Measurements from ENCODE around the gene PEX11B. TPM values are rescaled to one million over a fixed set of nuclear protein-coding genes. Genes with fewer than 3 reads are reported as not detected.

The PEX11B gene
- total RNA-seq, 1 experiment from 2014 or later = 13.7 TPM

GRCh38 chr1:145868232-145868631 is 50.3 kb downstream of the PEX11B start:
- Histone ChIP-seq H2BK120ac (ENCODE audit: low read depth, low read length, poor library complexity, severe bottlenecking) (no peak overlapping the region), H4K5ac (ENCODE audit: insufficient read length, low read depth, low read length) (no peak overlapping the region), H4K8ac (replicated peaks; ENCODE audit: insufficient read length, low read depth, low read length) (no peak overlapping the region), H3K79me2 (ENCODE audit: insufficient read depth, low read length) (no peaks in the 10 kb centered on the region), H3K23me2 (ENCODE audit: insufficient read length, low read depth, low read length, poor library complexity, severe bottlenecking) (peaks cover 11% of the 10 kb centered on the region), H3K18ac (ENCODE audit: insufficient read length, low read depth, low read length) (no peak overlapping the region), H2BK5ac (ENCODE audit: insufficient read length, low read length) (no peak overlapping the region), H4K20me1 (ENCODE audit: control insufficient read depth, insufficient read depth, insufficient read length) (no peaks in the 10 kb centered on the region), H3K9ac (ENCODE audit: extremely low read depth, insufficient read length, low read length) (no peak overlapping the region), H2BK12ac (ENCODE audit: insufficient read length, low read depth, low read length) (no peak overlapping the region), H3K9me3 (ENCODE audit: control insufficient read depth, low read depth, low read length) (no peaks in the 10 kb centered on the region), H3K56ac (ENCODE audit: insufficient read length, low read depth, low read length) (no peak overlapping the region), H2BK15ac (ENCODE audit: low read depth, low read length) (no peak overlapping the region), H3K27me3 (ENCODE audit: insufficient read depth, low read length) (peaks cover 5% of the 10 kb centered on the region; the same call in 1 of the 2 replicates), H3K23ac (ENCODE audit: insufficient read length, low read depth, low read length) (no peak overlapping the region), H3K4ac (ENCODE audit: low read depth, low read length) (no peak overlapping the region), H4K91ac (ENCODE audit: insufficient read length, low read depth, low read length) (no peak overlapping the region), H3K79me1 (ENCODE audit: insufficient read depth, low read depth, low read length, poor library complexity, severe bottlenecking) (no peaks in the 10 kb centered on the region), H3K14ac (ENCODE audit: insufficient read depth, low read length) (no peak overlapping the region), H3K4me1 (ENCODE audit: insufficient read depth, low read length) (no peaks in the 10 kb centered on the region; the same call in 1 of the 2 replicates), H3K4me2 (ENCODE audit: insufficient read depth, insufficient read length, low read length) (no peak overlapping the region), H2AFZ (ENCODE audit: low read length) (no peak overlapping the region), H3K27ac (ENCODE audit: insufficient read length, low read depth, low read length) (no peak overlapping the region), H2AK5ac (ENCODE audit: insufficient read length, low read length) (no peak overlapping the region), H3T11ph (ENCODE audit: low read length) (no peak overlapping the region), H2BK20ac (ENCODE audit: low read depth, low read length, poor library complexity, severe bottlenecking) (no peak overlapping the region)
- Mint-ChIP-seq H3K27me3 (ENCODE audit: low read depth) (peaks cover 16% of the 10 kb centered on the region), H3K4me3 (no peak overlapping the region), H3K9me3 (no peaks in the 10 kb centered on the region; a peak in 1 of 5 replicates), H3K27ac (no peak overlapping the region), H3K36me3 (ENCODE audit: insufficient read depth in 1 of 3, low read depth in 3 of 3) (no peaks in the 10 kb centered on the region), H3K4me1 (peaks cover 13 to 22% of the 10 kb centered on the region in 2 experiments)
- DNase-seq = no peak
- TF ChIP-seq CTCF (conservative IDR thresholded peaks at IDR 0.05) = no peak
- no CpG with 5 or more reads among the region's 4 CpGs for WGBS (ENCODE audit: extremely low coverage, insufficient read length, low lambda C conversion rate)

Measured in H9 (cell line).